Measurements from ENCODE around the gene KPNA6. TPM values are rescaled to one million over a fixed set of nuclear protein-coding genes. Genes with fewer than 3 reads are reported as not detected.
"Not testable (repeated sequence)": the region's sequence is repeated elsewhere in the genome, so short reads cannot be mapped to it uniquely, and the experiment has no call there.

The KPNA6 gene
- total RNA-seq, 1 donor from 2014 or later, result 67.5 TPM

DNA sequence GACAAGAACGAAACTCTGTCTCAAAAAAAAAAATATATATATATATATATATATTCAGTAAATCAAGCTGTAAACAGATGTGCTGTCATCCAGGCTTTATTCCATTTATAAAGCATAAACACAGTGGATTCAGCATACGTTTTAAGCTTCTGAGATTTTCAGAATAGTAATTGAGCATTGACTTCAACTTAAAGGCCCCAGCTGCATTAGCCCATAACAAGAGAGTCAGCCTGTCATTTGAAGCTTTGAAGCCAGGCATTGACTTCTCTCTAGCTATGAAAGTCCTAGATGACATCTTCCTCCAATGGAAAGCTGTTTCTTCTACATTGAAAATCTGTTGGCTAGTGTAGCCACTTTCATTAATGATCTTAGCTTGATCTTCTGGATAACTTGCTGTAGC, 6.6 kb downstream of the KPNA6 start:
- Mint-ChIP-seq H3K4me1 (peaks cover 13% of the 10 kb centered on the region), H3K9me3 (no peaks in the 10 kb centered on the region), H3K27me3 (ENCODE audit: low read depth) (no peaks in the 10 kb centered on the region), H3K36me3 (no peaks in the 10 kb centered on the region), H3K4me3 (no peak overlapping the region), H3K27ac (no peak overlapping the region)
- no peak for DNase-seq (ENCODE audit: low spot score in 2 of 2, unreplicated experiment in 2 of 2)
- TF ChIP-seq, protein P1, sequence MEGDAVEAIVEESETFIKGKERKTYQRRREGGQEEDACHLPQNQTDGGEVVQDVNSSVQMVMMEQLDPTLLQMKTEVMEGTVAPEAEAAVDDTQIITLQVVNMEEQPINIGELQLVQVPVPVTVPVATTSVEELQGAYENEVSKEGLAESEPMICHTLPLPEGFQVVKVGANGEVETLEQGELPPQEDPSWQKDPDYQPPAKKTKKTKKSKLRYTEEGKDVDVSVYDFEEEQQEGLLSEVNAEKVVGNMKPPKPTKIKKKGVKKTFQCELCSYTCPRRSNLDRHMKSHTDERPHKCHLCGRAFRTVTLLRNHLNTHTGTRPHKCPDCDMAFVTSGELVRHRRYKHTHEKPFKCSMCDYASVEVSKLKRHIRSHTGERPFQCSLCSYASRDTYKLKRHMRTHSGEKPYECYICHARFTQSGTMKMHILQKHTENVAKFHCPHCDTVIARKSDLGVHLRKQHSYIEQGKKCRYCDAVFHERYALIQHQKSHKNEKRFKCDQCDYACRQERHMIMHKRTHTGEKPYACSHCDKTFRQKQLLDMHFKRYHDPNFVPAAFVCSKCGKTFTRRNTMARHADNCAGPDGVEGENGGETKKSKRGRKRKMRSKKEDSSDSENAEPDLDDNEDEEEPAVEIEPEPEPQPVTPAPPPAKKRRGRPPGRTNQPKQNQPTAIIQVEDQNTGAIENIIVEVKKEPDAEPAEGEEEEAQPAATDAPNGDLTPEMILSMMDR (IDR thresholded peaks at IDR 0.05; ENCODE audit: unreplicated experiment), result no peak

DNA sequence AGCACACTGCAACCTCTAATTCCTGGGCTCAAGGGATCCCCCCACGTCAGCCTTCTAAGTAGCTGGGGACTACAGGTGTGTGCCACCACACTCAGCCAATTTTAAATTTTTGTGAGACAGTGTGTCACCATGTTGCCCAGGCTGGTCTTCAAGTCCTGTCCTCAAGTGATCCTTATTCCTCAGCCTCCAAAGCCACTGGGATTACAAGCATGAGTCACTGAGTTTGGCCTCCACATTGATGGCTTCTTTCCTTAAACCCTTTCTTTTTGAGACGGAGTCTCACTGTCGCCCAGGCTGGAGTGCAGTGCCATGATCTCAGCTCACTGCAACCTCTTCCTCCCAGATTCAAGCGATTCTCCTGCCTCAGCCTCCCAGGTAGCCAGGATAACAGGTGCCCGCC, 7.6 kb downstream of the KPNA6 start:
- Mint-ChIP-seq H3K27me3 (ENCODE audit: low read depth) (no peaks in the 10 kb centered on the region), H3K27ac (no peak overlapping the region), H3K4me1 (peaks cover 13% of the 10 kb centered on the region), H3K36me3 (no peaks in the 10 kb centered on the region), H3K9me3 (no peaks in the 10 kb centered on the region), H3K4me3 (no peak overlapping the region)
- no peak for DNase-seq (ENCODE audit: low spot score in 2 of 2, unreplicated experiment in 2 of 2)
- TF ChIP-seq, protein P1 (IDR thresholded peaks at IDR 0.05; ENCODE audit: unreplicated experiment), result no peak

DNA sequence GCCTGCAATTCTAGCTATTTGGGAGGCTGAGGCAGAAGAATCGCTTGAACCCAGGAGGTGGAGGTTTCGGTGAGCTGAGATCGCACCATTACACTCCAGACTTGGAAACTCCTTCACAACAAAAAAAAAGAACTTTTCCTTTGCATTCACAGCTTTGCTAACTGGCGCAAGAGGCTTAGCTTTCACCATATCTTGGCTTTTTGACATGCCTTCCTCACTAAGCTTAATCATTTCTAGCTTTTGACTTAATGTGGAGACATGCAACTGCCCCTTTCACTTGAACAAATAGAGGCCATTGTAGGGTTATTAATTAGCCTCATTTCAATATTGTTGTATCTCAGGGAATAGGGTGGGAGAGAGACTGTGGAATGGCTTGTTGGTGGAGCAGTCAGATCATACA, 8.7 kb downstream of the KPNA6 start:
- Mint-ChIP-seq H3K36me3 (peaks cover 5% of the 10 kb centered on the region), H3K4me1 (peaks cover 10% of the 10 kb centered on the region), H3K27ac (no peak overlapping the region), H3K9me3 (no peaks in the 10 kb centered on the region), H3K27me3 (ENCODE audit: low read depth) (no peaks in the 10 kb centered on the region), H3K4me3 (no peak overlapping the region)
- TF ChIP-seq, protein P1 (IDR thresholded peaks at IDR 0.05; ENCODE audit: unreplicated experiment), result no peak
- no peak for DNase-seq (ENCODE audit: low spot score in 2 of 2, unreplicated experiment in 2 of 2)

DNA sequence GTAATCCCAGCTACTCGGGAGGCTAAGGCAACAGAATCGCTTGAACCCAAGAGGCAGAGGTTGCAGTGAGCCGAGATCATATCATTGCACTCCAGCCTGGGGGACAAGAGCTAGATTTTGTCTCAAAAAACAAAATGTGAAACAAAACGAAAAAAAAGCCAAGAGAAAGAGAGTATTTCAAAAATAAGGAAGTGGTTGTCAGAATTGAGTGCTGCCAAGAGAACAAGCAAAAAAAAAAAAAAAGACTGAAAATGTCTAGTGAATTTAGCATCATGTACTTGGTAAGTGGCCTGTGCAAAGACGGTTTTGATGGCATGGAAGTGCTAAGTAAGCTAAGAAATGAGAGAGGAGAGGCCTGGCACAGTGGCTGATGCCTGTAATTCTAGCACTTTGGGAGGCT, 14.3 kb downstream of the KPNA6 start:
- TF ChIP-seq, protein P1 (IDR thresholded peaks at IDR 0.05; ENCODE audit: unreplicated experiment), result no peak
- Mint-ChIP-seq H3K4me1 (peaks cover 11% of the 10 kb centered on the region), H3K36me3 (peaks cover 5% of the 10 kb centered on the region), H3K27me3 (ENCODE audit: low read depth) (no peaks in the 10 kb centered on the region), H3K4me3 (no peak overlapping the region), H3K27ac (no peak overlapping the region), H3K9me3 (no peaks in the 10 kb centered on the region)
- no peak for DNase-seq (ENCODE audit: low spot score in 2 of 2, unreplicated experiment in 2 of 2)

DNA sequence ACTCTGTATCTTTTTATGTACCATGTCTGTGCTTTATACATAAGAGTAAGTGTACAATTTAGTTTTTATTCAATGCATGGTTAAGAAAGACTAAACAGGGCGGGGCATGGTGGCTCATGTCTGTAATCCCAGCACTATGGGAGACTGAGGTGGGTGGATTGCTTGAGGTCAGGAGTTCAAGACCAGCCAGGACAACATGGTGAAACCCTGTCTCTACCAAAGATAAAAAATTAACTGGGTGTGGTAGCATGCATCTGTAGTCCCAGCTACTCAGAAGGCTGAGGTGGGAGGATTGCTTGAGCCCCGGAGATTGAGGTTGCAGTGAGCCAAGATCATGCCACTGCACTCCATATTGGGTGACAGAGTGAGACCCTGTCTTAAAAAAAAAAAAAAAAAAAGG, 15.5 kb downstream of the KPNA6 start:
- DNase-seq (ENCODE audit: low spot score in 2 of 2, unreplicated experiment in 2 of 2); H3K9me3 Mint-ChIP-seq; H3K27ac Mint-ChIP-seq; H3K4me3 Mint-ChIP-seq; H3K27me3 Mint-ChIP-seq (ENCODE audit: low read depth); H3K36me3 Mint-ChIP-seq: not testable (repeated sequence)
- H3K4me1 Mint-ChIP-seq, result peaks cover 11% of the 10 kb centered on the region

DNA sequence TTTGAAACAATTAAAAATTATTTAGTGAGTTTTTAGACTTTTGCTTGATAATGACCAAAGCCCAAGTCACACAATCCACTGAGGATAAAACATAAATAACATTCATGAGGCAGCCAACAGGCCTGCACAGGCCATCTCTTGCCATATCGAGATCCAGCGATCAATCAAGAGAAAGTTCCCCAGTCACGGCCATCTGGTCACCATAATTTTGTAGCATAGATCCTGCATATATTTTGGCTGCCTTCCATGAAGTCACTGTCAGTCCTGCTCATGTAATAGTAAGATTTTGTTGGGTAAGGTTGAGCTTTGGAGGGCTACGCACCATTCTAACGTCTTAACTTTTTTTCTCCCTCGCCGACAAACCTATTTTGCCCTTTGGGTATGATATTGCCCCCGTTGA, 17.5 kb downstream of the KPNA6 start:
- no peak overlapping the region for H3K27ac Mint-ChIP-seq
- TF ChIP-seq, protein P1 (IDR thresholded peaks at IDR 0.05; ENCODE audit: unreplicated experiment), result no peak
- H3K4me3 Mint-ChIP-seq, result no peak overlapping the region
- H3K27me3 Mint-ChIP-seq (ENCODE audit: low read depth), result no peaks in the 10 kb centered on the region
- no peaks in the 10 kb centered on the region for H3K9me3 Mint-ChIP-seq
- peaks cover 11% of the 10 kb centered on the region for H3K4me1 Mint-ChIP-seq
- peaks cover 5% of the 10 kb centered on the region for H3K36me3 Mint-ChIP-seq
- no peak for DNase-seq (ENCODE audit: low spot score in 2 of 2, unreplicated experiment in 2 of 2)
